GM06990 (cell line): ENCODE results near the gene KCNT1.

Experiments
- DNase-seq: peaks from one replicate; pipeline ENCODE4 v3.0.0-alpha.2; 2011; ENCODE audit not compliant: insufficient read length; ENCODE audit errors: extremely low read depth
- H3K27me3 ChIP-seq: replicated peaks from 2 replicates; pipeline ENCODE4 v1.6.0; 2011; ENCODE audit warnings: low read length; ENCODE audit not compliant: control insufficient read depth, insufficient read depth
- H3K36me3 ChIP-seq: 2 replicates; pipeline ENCODE4 v1.5.1; 2011; ENCODE audit warnings: low read length; ENCODE audit not compliant: control insufficient read depth, insufficient read depth
- H3K4me3 ChIP-seq: replicated peaks from 2 replicates; pipeline ENCODE4 v1.5.1; 2011; ENCODE audit warnings: low read depth, mild to moderate bottlenecking, control low read depth, low read length
- CTCF ChIP-seq: IDR thresholded peaks from 2 replicates; pipeline ENCODE4 v1.5.1; 2011; ENCODE audit warnings: low read length, control low read depth, mild to moderate bottlenecking, inconsistent platforms; ENCODE audit not compliant: insufficient read depth, poor library complexity, severe bottlenecking

KCNT1 gene

GRCh38 chr9:135750786-135751185 lies 48.8 kb downstream of the KCNT1 start:
- no peak for TF ChIP-seq CTCF
- no peaks in the 10 kb centered on the region for H3K36me3 ChIP-seq
- no peaks in the 10 kb centered on the region; the same call in 1 of the 2 replicates for H3K27me3 ChIP-seq
- no peak overlapping the region for H3K4me3 ChIP-seq
- DNase-seq = no peak

GRCh38 chr9:135751501-135751900 lies 49.5 kb downstream of the KCNT1 start:
- DNase-seq = no peak
- H3K27me3 ChIP-seq = no peaks in the 10 kb centered on the region; the same call in 1 of the 2 replicates
- no peaks in the 10 kb centered on the region for H3K36me3 ChIP-seq
- H3K4me3 ChIP-seq = no peak overlapping the region
- TF ChIP-seq CTCF = no peak

GRCh38 chr9:135752281-135753204 lies 50.6 kb downstream of the KCNT1 start:
- Histone ChIP-seq H3K4me3 (no peak overlapping the region), H3K27me3 (no peaks in the 10 kb centered on the region; the same call in 1 of the 2 replicates), H3K36me3 (no peaks in the 10 kb centered on the region)
- DNase-seq = no peak
- no peak for TF ChIP-seq CTCF

- no peaks in the 10 kb centered on the region for H3K27me3 ChIP-seq
- no peak for DNase-seq
- H3K4me3 ChIP-seq = no peak overlapping the region
- no peaks in the 10 kb centered on the region for H3K36me3 ChIP-seq
- TF ChIP-seq CTCF = no peak
Measured at GRCh38 chr9:135753391-135754105, 51.6 kb downstream of the KCNT1 start.

- DNase-seq = no peak
- TF ChIP-seq CTCF = no peak
- Histone ChIP-seq H3K36me3 (no peaks in the 10 kb centered on the region), H3K27me3 (no peaks in the 10 kb centered on the region), H3K4me3 (no peak overlapping the region)
Measured at GRCh38 chr9:135756576-135756975, 54.6 kb downstream of the KCNT1 start.
